K562 (cell line): ENCODE measurements around the gene SRSF9. TPM values are rescaled to one million over a fixed set of nuclear protein-coding genes. Genes with fewer than 3 reads are reported as not detected.

Experiments
- CBX3 ChIP-seq, 2 experiments: IDR thresholded peaks; 1 replicate in 1 of 2; 2 replicates in 1 of 2; pipeline ENCODE4 v1.6.1; 2012; ENCODE audit warnings: inconsistent platforms in 2 of 2, low read length in 2 of 2, borderline replicate concordance in 1 of 2, control low read depth in 1 of 2
- CXXC5 ChIP-seq: fragments of 250-450 bp; sonication (Bioruptor Pico); IDR thresholded peaks from 2 replicates; pipeline ENCODE4 v1.8.0; 2022; ENCODE audit warnings: inconsistent platforms, mild to moderate bottlenecking, moderate library complexity
- EGR1 ChIP-seq: fragments of 450-650 bp; conservative IDR thresholded peaks from 2 replicates; pipeline ENCODE4 v1.6.1; 2017; ENCODE audit warnings: mild to moderate bottlenecking
- GTF2A2 ChIP-seq: IDR thresholded peaks from 2 replicates; pipeline ENCODE4 v1.6.1; 2016; ENCODE audit warnings: mild to moderate bottlenecking, missing genetic modification characterization, missing compliant biosample characterization
- JUND ChIP-seq, 2 experiments: IDR thresholded peaks; 2 replicates in 1 of 2; 3 replicates in 1 of 2; pipeline ENCODE4 v1.6.1; 2011; ENCODE audit warnings: borderline replicate concordance in 2 of 2, low read depth in 2 of 2, low read length in 2 of 2, improper control_type of control experiment in 1 of 2, missing biosample characterization in 1 of 2, missing genetic modification characterization in 1 of 2, missing genetic modification reagents in 1 of 2
- L3MBTL2 ChIP-seq: fragments of 450-650 bp; IDR thresholded peaks from 2 replicates; pipeline ENCODE4 v1.6.1; 2016; ENCODE audit warnings: mild to moderate bottlenecking, moderate library complexity
- NCOR1 ChIP-seq: fragments of 450-650 bp; IDR thresholded peaks from 2 replicates; pipeline ENCODE4 v1.6.1; 2016; ENCODE audit warnings: mild to moderate bottlenecking, moderate library complexity
- NFRKB ChIP-seq: fragments of 450-650 bp; IDR thresholded peaks from 2 replicates; pipeline ENCODE4 v1.6.1; 2016; ENCODE audit warnings: low read depth
- NRF1 ChIP-seq, 2 experiments: fragments of 450-650 bp; IDR thresholded peaks in 1 of 2; conservative IDR thresholded peaks in 1 of 2; 2 replicates each; pipeline ENCODE4 v1.6.1; 2014; ENCODE audit warnings: mild to moderate bottlenecking in 2 of 2
- POLR2A ChIP-seq: fragments of 450-650 bp; conservative IDR thresholded peaks from 2 replicates; pipeline ENCODE4 v1.6.1; 2016
- RBM39 ChIP-seq: fragments of 200-400 bp; formaldehyde crosslinking; optimal IDR thresholded peaks from 2 replicates; pipeline ENCODE3; 2018; ENCODE audit warnings: low read depth, low read length
- RREB1 ChIP-seq: fragments of 250-450 bp; sonication (Bioruptor Pico); IDR thresholded peaks from 2 replicates; pipeline ENCODE4 v1.4.0; 2020
- SUPT5H ChIP-seq: fragments of 450-650 bp; IDR thresholded peaks from 2 replicates; pipeline ENCODE4 v1.6.1; 2016
- TAF7 ChIP-seq: fragments of 450-650 bp; IDR thresholded peaks from 2 replicates; pipeline ENCODE4 v1.6.1; 2016; ENCODE audit warnings: missing genetic modification characterization, missing compliant biosample characterization
- THAP12 ChIP-seq: fragments of 250-450 bp; sonication (Bioruptor Pico); IDR thresholded peaks from 2 replicates; pipeline ENCODE4 v1.9.0; 2021; ENCODE audit warnings: mild to moderate bottlenecking, inconsistent platforms
- ZEB2 ChIP-seq: fragments of 450-650 bp; IDR thresholded peaks from 2 replicates; pipeline ENCODE4 v1.6.1; 2016
- ZNF12 ChIP-seq: sonication (generic); formaldehyde crosslinking; IDR thresholded peaks from 2 replicates; pipeline ENCODE4 v1.4.0; 2020; ENCODE audit warnings: mild to moderate bottlenecking, missing genetic modification reagents
- ZNF143 ChIP-seq: sonication (generic); formaldehyde crosslinking; IDR thresholded peaks from 2 replicates; pipeline ENCODE4 v1.9.0; 2022; ENCODE audit warnings: mild to moderate bottlenecking, missing genetic modification reagents
- ZNF77 ChIP-seq: fragments of 250-450 bp; sonication (Bioruptor Pico); IDR thresholded peaks from 2 replicates; pipeline ENCODE4 v1.5.0; 2020
- polyA plus RNA-seq, 8 experiments: library from polyadenylated mRNA; depleted of rRNA in 4 of 8; stranded (reverse) in 5 of 8; unstranded in 3 of 8; fragments of >200 nt; fragmentation: Nextera tagmentation in 2 of 8; fragmentation: Illumina TruSeq in 1 of 8; extraction: Ambion mirVana in 2 of 8; extraction: Trizol in 1 of 8; gene quantifications; 2 replicates each; pipeline versions ENCODE4 v1.2.1 to v1.2.3, GENCODE V29; 2011 to 2014; ENCODE audit warnings: inconsistent platforms in 1 of 8, missing spikeins in 1 of 8
- total RNA-seq, 7 experiments: library from RNA; depleted of rRNA in 6 of 7; stranded (reverse); fragments of >200 nt in 6 of 7; fragmentation: Illumina TruSeq in 2 of 7; extraction: Trizol in 2 of 7; gene quantifications; 2 replicates each; pipeline versions ENCODE4 v1.2.1 to v1.2.3, GENCODE V29; 2011 to 2021; ENCODE audit warnings: low replicate concordance in 1 of 7

SRSF9 gene
- total and polyA plus RNA-seq, 9 of the 15 experiments (the other 6 are each of a cell fraction or from before 2014, with no cell fraction given): 40.3 to 291 (median 230) TPM

DNA sequence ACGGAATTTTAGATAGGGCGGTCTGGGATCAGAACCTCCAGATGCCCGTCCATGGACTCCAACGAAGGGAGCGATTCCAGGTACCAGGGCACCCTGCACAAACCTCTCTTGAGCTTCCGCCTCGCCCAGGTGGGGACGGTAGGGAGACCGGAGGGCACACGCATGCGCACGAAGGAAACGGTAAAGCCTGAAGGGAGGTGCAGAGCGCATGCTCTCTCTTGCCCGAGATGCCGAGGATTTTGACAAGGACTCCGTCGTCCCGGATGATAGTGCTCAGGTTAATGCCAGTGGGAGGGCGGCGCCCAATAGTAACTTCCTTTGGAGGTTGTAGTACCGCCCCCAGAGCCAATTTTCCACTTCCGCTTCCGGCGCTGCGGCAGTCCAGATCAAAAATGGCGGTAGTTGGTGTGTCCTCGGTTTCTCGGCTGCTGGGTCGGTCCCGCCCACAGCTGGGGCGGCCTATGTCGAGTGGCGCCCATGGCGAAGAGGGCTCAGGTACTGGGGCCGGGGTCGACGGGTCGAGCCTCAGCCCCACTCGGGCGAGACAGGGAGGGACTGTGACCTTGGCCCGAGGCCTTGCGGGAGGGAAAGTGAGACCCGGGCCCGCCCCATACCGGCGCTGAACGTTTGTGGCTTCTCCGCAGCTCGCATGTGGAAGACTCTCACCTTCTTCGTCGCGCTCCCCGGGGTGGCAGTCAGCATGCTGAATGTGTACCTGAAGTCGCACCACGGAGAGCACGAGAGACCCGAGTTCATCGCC is 31.6 kb downstream of the SRSF9 start, which contains the start of gene COX6A1 (continued):
- TF ChIP-seq THAP12 (CRISPR knock-in tag): no peak
- TF ChIP-seq ZEB2: no peak
- TF ChIP-seq NCOR1: no peak
- 0 out of 2 replicates have a peak, but pooled peaks have one; percentile 20 for TF ChIP-seq EGR1
- peak; percentile 28; the same call in 1 of the 2 replicates for TF ChIP-seq CXXC5
- peak; percentile 71; the same call in 1 of the 2 replicates for TF ChIP-seq RREB1 (CRISPR knock-in tag)
- no peak for TF ChIP-seq ZNF12
- no peak for TF ChIP-seq ZNF77 (CRISPR knock-in tag)
- TF ChIP-seq SUPT5H: peak; percentile 95
- TF ChIP-seq ZNF143 (CRISPR knock-in tag): no peak
- TF ChIP-seq NRF1 (conservative IDR thresholded peaks at IDR 0.05 in 1 of 2, IDR thresholded peaks at IDR 0.05 in 1 of 2): peak; percentile 100
- no peak for TF ChIP-seq GTF2A2
- TF ChIP-seq JUND (IDR thresholded peaks at IDR 0.05; ENCODE audit: borderline replicate concordance, low read depth, low read length): peak; percentile 56; the same call in 1 of the 2 replicates
- no peak; the same call in 2 of the 3 replicates for TF ChIP-seq JUND (tag; IDR thresholded peaks at IDR 0.05; ENCODE audit: borderline replicate concordance, low read depth, low read length)
- no peak for TF ChIP-seq RBM39
- TF ChIP-seq L3MBTL2: peak; percentile 47; the same call in 1 of the 2 replicates
- TF ChIP-seq CBX3 (IDR thresholded peaks at IDR 0.05; ENCODE audit: borderline replicate concordance in 1 of 2, low read length in 2 of 2): no peak
- TF ChIP-seq NFRKB: peak; percentile 66; the same call in 1 of the 2 replicates
- TF ChIP-seq TAF7 (tag): peak; percentile 89
- peak; percentile 94 for TF ChIP-seq POLR2A
